ENCODE measurements around the gene DDX56. TPM values are rescaled to one million over a fixed set of nuclear protein-coding genes. Genes with fewer than 3 reads are reported as not detected.
A peak's percentile ranks its signal among the peaks of the same experiment; 100 is the strongest.

The DDX56 gene
- total and polyA plus RNA-seq, 9 of the 15 experiments (the other 6 are each of a cell fraction or from before 2014, with no cell fraction given): 33.0 to 145 (median 102) TPM

GRCh38 chr7:44565097-44565794 lies 8.5 kb downstream of the DDX56 start (continued):
- TF ChIP-seq DEAF1 (CRISPR knock-in tag; IDR thresholded peaks at IDR 0.05): peak; percentile 30; the same call in 1 of the 2 replicates
- TF ChIP-seq HMGXB4 (CRISPR knock-in tag; IDR thresholded peaks at IDR 0.05): no peak; the same call in 1 of the 2 replicates
- peak; percentile 46; the same call in 1 of the 2 replicates for TF ChIP-seq SUPT5H (IDR thresholded peaks at IDR 0.05)
- no peak for TF ChIP-seq GTF2A2 (tag; IDR thresholded peaks at IDR 0.05)
- TF ChIP-seq ZNF79 (CRISPR knock-in tag; IDR thresholded peaks at IDR 0.05; ENCODE audit: low read depth): no peak
- TF ChIP-seq SRSF1 (IDR thresholded peaks at IDR 0.05; ENCODE audit: low read depth, low read length): no peak
- no peak for TF ChIP-seq ZNF143 (CRISPR knock-in tag; IDR thresholded peaks at IDR 0.05)
- TF ChIP-seq REST (IDR thresholded peaks at IDR 0.05; ENCODE audit: borderline replicate concordance): peak; percentile 60; the same call in 1 of the 2 replicates
- TF ChIP-seq REST (CRISPR knock-in tag; IDR thresholded peaks at IDR 0.05; ENCODE audit: low read depth): 0 out of 2 replicates have a peak, but pooled peaks have one; percentile 40
- TF ChIP-seq ZNF121 (CRISPR knock-in tag; conservative IDR thresholded peaks at IDR 0.05): no peak
- TF ChIP-seq EZH2 (IDR thresholded peaks at IDR 0.05; ENCODE audit: borderline replicate concordance, low read depth, low read length): no peak
- peak; percentile 70 for TF ChIP-seq SMC3 (conservative IDR thresholded peaks at IDR 0.05; ENCODE audit: insufficient read depth, low read depth, low read length)
- TF ChIP-seq ATF4 (CRISPR knock-in tag; IDR thresholded peaks at IDR 0.05): no peak
- no peak for TF ChIP-seq SNRNP70 (optimal IDR thresholded peaks at IDR 0.05; ENCODE audit: low read depth, low read length)
- no peak for TF ChIP-seq MAFG (tag; conservative IDR thresholded peaks at IDR 0.05)
